GM23338 (cell line): ENCODE data around the gene WNT5B. TPM values are rescaled to one million over a fixed set of nuclear protein-coding genes. Genes with fewer than 3 reads are reported as not detected.

Experiments
- ATAC-seq: fragments of 200-7000 bp; cut with Tn5 transposase; 3 replicates; pipeline ENCODE4 v1.9.1; 2020
- DNase-seq: peaks from one replicate; pipeline ENCODE4 v3.0.0-alpha.2; 2015; ENCODE audit warnings: low spot score
- H2AFZ ChIP-seq: fragments of 200-600 bp; sonication (generic); 2 replicates; pipeline ENCODE4 v1.8.0; 2016; ENCODE audit warnings: antibody characterized with exemption, mild to moderate bottlenecking, moderate library complexity
- H3F3A ChIP-seq: fragments of 200-600 bp; sonication (generic); replicated peaks from 2 replicates; pipeline ENCODE4 v1.8.0; 2017; ENCODE audit warnings: antibody characterized with exemption, mixed run types, low read depth
- H3K27ac ChIP-seq: fragments of 200-600 bp; sonication (generic); 2 replicates; pipeline ENCODE4 v1.6.1; 2016; ENCODE audit warnings: low read depth
- H3K27me3 ChIP-seq: fragments of 200-600 bp; sonication (generic); 2 replicates; pipeline ENCODE4 v1.8.0; 2016; ENCODE audit warnings: mild to moderate bottlenecking, mixed run types, moderate library complexity; ENCODE audit not compliant: insufficient read depth
- H3K36me3 ChIP-seq: fragments of 200-600 bp; sonication (generic); 2 replicates; pipeline ENCODE4 v1.8.0; 2016; ENCODE audit warnings: mild to moderate bottlenecking; ENCODE audit not compliant: insufficient read depth
- H3K4me1 ChIP-seq: fragments of 200-600 bp; sonication (generic); 2 replicates; pipeline ENCODE4 v1.8.0; 2016; ENCODE audit warnings: mild to moderate bottlenecking, moderate library complexity; ENCODE audit not compliant: insufficient read depth
- H3K4me2 ChIP-seq: fragments of 200-600 bp; sonication (generic); 2 replicates; pipeline ENCODE4 v1.7.1; 2017; ENCODE audit warnings: mixed run types
- H3K4me3 ChIP-seq: fragments of 200-600 bp; sonication (generic); 2 replicates; pipeline ENCODE4 v1.6.1; 2016; ENCODE audit warnings: mixed run types
- H3K79me2 ChIP-seq: fragments of 200-600 bp; sonication (generic); replicated peaks from 2 replicates; pipeline ENCODE4 v1.8.0; 2017; ENCODE audit warnings: mild to moderate bottlenecking; ENCODE audit not compliant: insufficient read depth
- H3K9me2 ChIP-seq: fragments of 200-600 bp; sonication (generic); 2 replicates; pipeline ENCODE4 v1.8.0; 2017; ENCODE audit not compliant: insufficient read depth
- H4K20me1 ChIP-seq: fragments of 200-600 bp; sonication (generic); replicated peaks from 2 replicates; pipeline ENCODE4 v1.8.0; 2017; ENCODE audit warnings: mild to moderate bottlenecking; ENCODE audit not compliant: insufficient read depth
- H3K27ac Mint-ChIP-seq: 2 replicates; pipeline ENCODE4 v1.8.0; 2020; ENCODE audit warnings: inconsistent platforms, mild to moderate bottlenecking, moderate library complexity, mixed read lengths
- H3K27me3 Mint-ChIP-seq: 3 replicates; pipeline ENCODE4 v1.8.0; 2022; ENCODE audit warnings: low read depth, mild to moderate bottlenecking, moderate library complexity, mixed read lengths, inconsistent platforms; ENCODE audit not compliant: insufficient read depth, poor library complexity
- H3K36me3 Mint-ChIP-seq: 3 replicates; pipeline ENCODE4 v1.8.0; 2021; ENCODE audit warnings: low read depth, mild to moderate bottlenecking, inconsistent platforms, moderate library complexity, mixed read lengths
- H3K4me1 Mint-ChIP-seq: 3 replicates; pipeline ENCODE4 v1.8.0; 2020; ENCODE audit warnings: mild to moderate bottlenecking, inconsistent platforms, mixed read lengths
- H3K4me3 Mint-ChIP-seq: 3 replicates; pipeline ENCODE4 v1.8.0; 2021; ENCODE audit warnings: moderate library complexity, mild to moderate bottlenecking, inconsistent platforms, mixed read lengths
- H3K9me3 Mint-ChIP-seq: 3 replicates; pipeline ENCODE4 v1.8.0; 2020; ENCODE audit warnings: moderate library complexity, mild to moderate bottlenecking, inconsistent platforms, mixed read lengths
- CREB1 ChIP-seq: fragments of 250-450 bp; sonication (Bioruptor Pico); IDR thresholded peaks from 2 replicates; pipeline ENCODE4 v1.5.0; 2020; ENCODE audit warnings: low read depth, mild to moderate bottlenecking, moderate library complexity
- JUNB ChIP-seq: IDR thresholded peaks from one replicate; pipeline ENCODE4 v1.6.1; 2016; ENCODE audit warnings: antibody characterized with exemption; ENCODE audit not compliant: unreplicated experiment
- NANOG ChIP-seq: IDR thresholded peaks from 2 replicates; pipeline ENCODE4 v1.6.1; 2016; ENCODE audit warnings: antibody characterized with exemption, borderline replicate concordance
- STAT1 ChIP-seq: IDR thresholded peaks from one replicate; pipeline ENCODE4 v1.6.1; 2016; ENCODE audit warnings: antibody characterized with exemption; ENCODE audit not compliant: unreplicated experiment
- ZNF462 ChIP-seq: fragments of 250-450 bp; sonication (Bioruptor Pico); IDR thresholded peaks from 2 replicates; pipeline ENCODE4 v1.5.0; 2020; ENCODE audit warnings: mild to moderate bottlenecking, moderate library complexity
- polyA plus RNA-seq: library from polyadenylated mRNA; unstranded; fragments of >200 nt; fragmentation: Nextera tagmentation; extraction: Ambion mirVana; gene quantifications from 2 replicates; pipeline ENCODE4 v1.2.1, GENCODE V29; 2016
- total RNA-seq: library from RNA; depleted of rRNA; stranded (reverse); fragments of >200 nt; shearing (Covaris generic); gene quantifications from 2 replicates; pipeline ENCODE4 v1.2.3, GENCODE V29; 2014
- TF ChIP-seq, protein P1 (sequence below), 2 experiments: fragments of 200-600 bp in 1 of 2; sonication (generic) in 1 of 2; conservative IDR thresholded peaks; 2 replicates each; pipeline versions ENCODE4 v1.5.1 to v1.6.1; 2016 to 2017; ENCODE audit warnings: antibody characterized with exemption in 2 of 2, low read depth in 2 of 2, mild to moderate bottlenecking in 2 of 2, moderate library complexity in 1 of 2

Gene WNT5B
- total and polyA plus RNA-seq, 2 experiments from 2014 or later = 1.4 to 2.7 TPM

GRCh38 chr12:1688086-1688710 is 59.2 kb downstream of the WNT5B start:
- Mint-ChIP-seq H3K27me3 (peaks cover 13% of the 10 kb centered on the region), H3K36me3 (no peaks in the 10 kb centered on the region; the same call in 2 of the 3 replicates), H3K27ac (no peak overlapping the region), H3K4me1 (peaks cover 15% of the 10 kb centered on the region), H3K4me3 (no peak overlapping the region), H3K9me3 (no peaks in the 10 kb centered on the region)
- TF ChIP-seq JUNB (no peak), CREB1 (CRISPR knock-in tag) (no peak), ZNF462 (no peak), STAT1 (no peak), NANOG (no peak)
- TF ChIP-seq, protein P1, sequence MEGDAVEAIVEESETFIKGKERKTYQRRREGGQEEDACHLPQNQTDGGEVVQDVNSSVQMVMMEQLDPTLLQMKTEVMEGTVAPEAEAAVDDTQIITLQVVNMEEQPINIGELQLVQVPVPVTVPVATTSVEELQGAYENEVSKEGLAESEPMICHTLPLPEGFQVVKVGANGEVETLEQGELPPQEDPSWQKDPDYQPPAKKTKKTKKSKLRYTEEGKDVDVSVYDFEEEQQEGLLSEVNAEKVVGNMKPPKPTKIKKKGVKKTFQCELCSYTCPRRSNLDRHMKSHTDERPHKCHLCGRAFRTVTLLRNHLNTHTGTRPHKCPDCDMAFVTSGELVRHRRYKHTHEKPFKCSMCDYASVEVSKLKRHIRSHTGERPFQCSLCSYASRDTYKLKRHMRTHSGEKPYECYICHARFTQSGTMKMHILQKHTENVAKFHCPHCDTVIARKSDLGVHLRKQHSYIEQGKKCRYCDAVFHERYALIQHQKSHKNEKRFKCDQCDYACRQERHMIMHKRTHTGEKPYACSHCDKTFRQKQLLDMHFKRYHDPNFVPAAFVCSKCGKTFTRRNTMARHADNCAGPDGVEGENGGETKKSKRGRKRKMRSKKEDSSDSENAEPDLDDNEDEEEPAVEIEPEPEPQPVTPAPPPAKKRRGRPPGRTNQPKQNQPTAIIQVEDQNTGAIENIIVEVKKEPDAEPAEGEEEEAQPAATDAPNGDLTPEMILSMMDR (conservative IDR thresholded peaks at IDR 0.05; ENCODE audit: low read depth in 2 of 2) = no peak
- Histone ChIP-seq H3K4me2 (no peak overlapping the region), H4K20me1 (0 out of 2 replicates have a peak, but pooled peaks cover 9% of the 10 kb centered on the region), H3K4me1 (peaks cover 9% of the 10 kb centered on the region), H3K79me2 (peaks cover 18% of the 10 kb centered on the region), H3K27ac (no peak overlapping the region), H3F3A (no peaks in the 10 kb centered on the region), H3K27me3 (no peaks in the 10 kb centered on the region), H2AFZ (no peak overlapping the region), H3K36me3 (no peaks in the 10 kb centered on the region), H3K4me3 (no peak overlapping the region), H3K9me2 (no peaks in the 10 kb centered on the region)
- DNase-seq = no peak
- ATAC-seq = no peak
